ENCODE measurements around the gene DUOX1.

- TF ChIP-seq MAX (IDR thresholded peaks at IDR 0.05) (no peak), EGR1 (IDR thresholded peaks at IDR 0.05) (no peak), CEBPB (IDR thresholded peaks at IDR 0.05) (no peak), NFIC (IDR thresholded peaks at IDR 0.05) (no peak), REST (IDR thresholded peaks at IDR 0.05; ENCODE audit: low read depth) (no peak), EP300 (IDR thresholded peaks at IDR 0.05; ENCODE audit: borderline replicate concordance) (no peak), TAF1 (IDR thresholded peaks at IDR 0.05; ENCODE audit: low read depth) (no peak), CREB1 (IDR thresholded peaks at IDR 0.05; ENCODE audit: low read depth) (no peak)
These were observed 6.4 kb upstream of the DUOX1 start for GRCh38 chr15:45123397-45123796.
